Measurements from ENCODE around the gene AFP. TPM values are rescaled to one million over a fixed set of nuclear protein-coding genes. Genes with fewer than 3 reads are reported as not detected.

AFP gene
- total and polyA plus RNA-seq, 4 experiments from 2014 or later, result not detected

DNA sequence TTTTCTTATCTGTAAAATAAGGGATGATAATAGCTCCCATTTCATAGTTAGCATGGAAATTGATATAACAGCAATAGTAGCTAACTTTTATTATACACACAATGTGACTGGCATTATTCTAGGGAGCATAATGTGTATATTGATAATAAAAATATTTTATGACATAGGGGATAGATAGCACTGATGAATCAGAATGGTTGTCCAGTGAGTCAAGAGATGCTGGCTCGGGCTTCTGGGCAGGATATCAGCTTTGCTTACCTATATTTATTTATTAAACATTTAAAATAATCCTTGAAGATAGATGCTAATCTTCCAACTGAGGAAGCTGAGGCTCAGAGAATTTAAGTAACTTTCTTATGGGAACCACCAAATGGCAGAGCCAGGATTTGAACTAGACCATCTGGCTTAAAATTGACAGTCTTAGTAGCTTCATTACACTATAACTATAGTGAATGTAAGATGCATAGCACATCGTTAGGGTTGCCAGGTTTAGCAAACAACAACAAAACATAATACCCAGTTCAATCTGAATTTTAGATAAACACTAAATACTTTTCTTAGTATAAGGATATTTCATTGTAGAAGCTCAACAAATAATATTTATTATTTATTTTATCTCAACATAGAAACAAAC lies 2.7 kb downstream of the AFP start:
- H3K36me3 Mint-ChIP-seq, result no peaks in the 10 kb centered on the region

GRCh38 chr4:73439445-73439844 lies 3.4 kb downstream of the AFP start:
- Histone ChIP-seq H3K4me3 (ENCODE audit: low read length in 2 of 2) (no peak overlapping the region), H3K4me1 (ENCODE audit: insufficient read depth, low read length) (no peaks in the 10 kb centered on the region), H3K27me3 (ENCODE audit: insufficient read depth, low read length) (peaks cover 5% of the 10 kb centered on the region), H3K36me3 (ENCODE audit: insufficient read depth, low read length) (no peaks in the 10 kb centered on the region), H3K9me3 (ENCODE audit: control insufficient read depth in 1 of 2, low read length in 2 of 2) (no peaks in the 10 kb centered on the region), H3K27ac (ENCODE audit: low read depth, low read length) (no peak overlapping the region)
- DNase-seq, result no peak
- no peaks in the 10 kb centered on the region for H3K36me3 Mint-ChIP-seq
- no peak overlapping the region for H3K4me3 Mint-ChIP-seq
- no peak overlapping the region for H3K27ac Mint-ChIP-seq
- no peaks in the 10 kb centered on the region for H3K4me1 Mint-ChIP-seq
- H3K9me3 Mint-ChIP-seq, result no peaks in the 10 kb centered on the region
- CTCF ChIA-PET (ENCODE audit: partially characterized antibody), result no interaction called here
- intact Hi-C loops (cut with micrococcal nuclease), result no loop called here
- POLR2A ChIA-PET (ENCODE audit: partially characterized antibody), result no interaction called here
- H3K27me3 Mint-ChIP-seq, result peaks cover 3 to 5% of the 10 kb centered on the region in 2 donors

More for the DNA sequence above, 2.7 kb downstream of the AFP start:
- Histone ChIP-seq H3K9me3 (ENCODE audit: control insufficient read depth in 1 of 2, low read length in 2 of 2) (no peaks in the 10 kb centered on the region), H3K27ac (ENCODE audit: low read depth, low read length) (no peak overlapping the region), H3K36me3 (ENCODE audit: insufficient read depth, low read length) (no peaks in the 10 kb centered on the region), H3K27me3 (ENCODE audit: insufficient read depth, low read length) (peaks cover 5% of the 10 kb centered on the region), H3K4me1 (ENCODE audit: insufficient read depth, low read length) (no peaks in the 10 kb centered on the region), H3K4me3 (ENCODE audit: low read length in 2 of 2) (no peak overlapping the region)
- Mint-ChIP-seq H3K4me1 (no peaks in the 10 kb centered on the region), H3K4me3 (no peak overlapping the region), H3K27ac (no peak overlapping the region), H3K9me3 (no peaks in the 10 kb centered on the region), H3K27me3 (peaks cover 3 to 5% of the 10 kb centered on the region in 2 donors)
- ChIA-PET POLR2A (ENCODE audit: partially characterized antibody) (no interaction called here), CTCF (ENCODE audit: partially characterized antibody) (interaction anchor here (1.1 to 1.4 kb wide), 2 partner anchors 10 to 14 kb away, joined by 3 read pairs; no protein-coding TSS in a partner anchor)
- DNase-seq, result no peak
- intact Hi-C loops (cut with micrococcal nuclease), result no loop called here

DNA sequence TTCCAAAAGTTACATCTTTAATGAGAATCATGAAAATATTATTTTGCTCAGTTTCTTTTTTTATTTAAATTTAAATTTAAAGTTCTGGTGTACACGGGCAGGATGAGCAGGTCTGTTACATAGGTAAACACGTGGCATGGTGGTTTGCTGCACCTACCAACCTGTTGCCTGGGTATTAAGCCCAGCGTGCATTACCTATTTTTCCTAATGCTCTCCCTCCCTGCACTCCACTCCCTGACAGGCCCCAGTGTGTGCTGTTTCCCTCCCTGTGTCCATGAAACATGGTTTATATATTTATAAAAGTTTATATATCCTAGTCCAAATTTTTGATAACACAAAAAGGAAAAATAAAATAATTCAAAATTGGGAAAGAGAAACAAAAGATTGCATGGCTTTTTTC lies 4.0 kb downstream of the AFP start:
- Histone ChIP-seq H3K27ac (ENCODE audit: low read depth, low read length) (no peak overlapping the region), H3K9me3 (ENCODE audit: control insufficient read depth in 1 of 2, low read length in 2 of 2) (no peaks in the 10 kb centered on the region), H3K36me3 (ENCODE audit: insufficient read depth, low read length) (no peaks in the 10 kb centered on the region), H3K4me1 (ENCODE audit: insufficient read depth, low read length) (no peaks in the 10 kb centered on the region), H3K4me3 (ENCODE audit: low read length in 2 of 2) (no peak overlapping the region), H3K27me3 (ENCODE audit: insufficient read depth, low read length) (peaks cover 5% of the 10 kb centered on the region)
- POLR2A ChIA-PET (ENCODE audit: partially characterized antibody), result no interaction called here
- H3K9me3 Mint-ChIP-seq, result no peaks in the 10 kb centered on the region
- no peaks in the 10 kb centered on the region for H3K36me3 Mint-ChIP-seq
- peaks cover 3 to 5% of the 10 kb centered on the region in 2 donors for H3K27me3 Mint-ChIP-seq
- CTCF ChIA-PET (ENCODE audit: partially characterized antibody), result no interaction called here
- intact Hi-C loops (cut with micrococcal nuclease), result no loop called here
- H3K4me3 Mint-ChIP-seq, result no peak overlapping the region
- no peak overlapping the region for H3K27ac Mint-ChIP-seq
- DNase-seq, result no peak
- H3K4me1 Mint-ChIP-seq, result no peaks in the 10 kb centered on the region

DNA sequence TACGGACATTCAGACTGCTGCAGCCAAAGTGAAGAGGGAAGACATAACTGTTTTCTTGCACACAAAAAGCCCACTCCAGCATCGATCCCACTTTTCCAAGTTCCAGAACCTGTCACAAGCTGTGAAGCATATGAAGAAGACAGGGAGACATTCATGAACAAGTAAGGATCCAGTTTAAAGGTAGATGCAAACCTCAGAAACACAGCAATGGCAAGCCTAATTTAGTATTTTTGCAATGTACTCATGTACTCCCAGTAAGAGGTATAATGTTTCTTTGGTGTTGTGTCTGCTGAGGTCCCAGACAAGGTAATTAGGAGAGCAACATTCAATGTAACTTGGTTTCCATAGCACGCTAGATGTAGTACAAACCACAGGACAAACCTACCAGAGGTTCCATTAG lies 4.6 kb downstream of the AFP start:
- Histone ChIP-seq H3K27ac (ENCODE audit: low read depth, low read length) (no peak overlapping the region), H3K4me1 (ENCODE audit: insufficient read depth, low read length) (no peaks in the 10 kb centered on the region), H3K9me3 (ENCODE audit: control insufficient read depth in 1 of 2, low read length in 2 of 2) (no peaks in the 10 kb centered on the region), H3K36me3 (ENCODE audit: insufficient read depth, low read length) (no peaks in the 10 kb centered on the region), H3K4me3 (ENCODE audit: low read length in 2 of 2) (no peak overlapping the region), H3K27me3 (ENCODE audit: insufficient read depth, low read length) (peaks cover under 1% of the 10 kb centered on the region)
- ChIA-PET POLR2A (ENCODE audit: partially characterized antibody) (no interaction called here), CTCF (ENCODE audit: partially characterized antibody) (no interaction called here)
- Mint-ChIP-seq H3K36me3 (no peaks in the 10 kb centered on the region), H3K4me3 (no peak overlapping the region), H3K27me3 (peaks cover 3 to 5% of the 10 kb centered on the region in 2 donors), H3K9me3 (no peaks in the 10 kb centered on the region), H3K27ac (no peak overlapping the region), H3K4me1 (no peaks in the 10 kb centered on the region)
- no peak for DNase-seq
- intact Hi-C loops (cut with micrococcal nuclease), result no loop called here

GRCh38 chr4:73442275-73442674 lies 6.3 kb downstream of the AFP start:
- intact Hi-C loops (cut with micrococcal nuclease), result no loop called here
- CTCF ChIA-PET (ENCODE audit: partially characterized antibody), result no interaction called here

GRCh38 chr4:73443224-73443623 lies 7.2 kb downstream of the AFP start:
- H3K36me3 ChIP-seq (ENCODE audit: insufficient read depth, low read length), result no peaks in the 10 kb centered on the region
- no peak overlapping the region for H3K27ac Mint-ChIP-seq
- H3K9me3 ChIP-seq (ENCODE audit: control insufficient read depth in 1 of 2, low read length in 2 of 2), result no peaks in the 10 kb centered on the region
- ChIA-PET CTCF (ENCODE audit: partially characterized antibody) (no interaction called here), POLR2A (ENCODE audit: partially characterized antibody) (no interaction called here)
- H3K4me1 Mint-ChIP-seq, result no peaks in the 10 kb centered on the region
- H3K27me3 Mint-ChIP-seq, result peaks cover 4 to 11% of the 10 kb centered on the region in 2 donors
- no peaks in the 10 kb centered on the region for H3K36me3 Mint-ChIP-seq
- DNase-seq, result no peak
- H3K4me3 ChIP-seq (ENCODE audit: low read length in 2 of 2), result no peak overlapping the region
- H3K9me3 Mint-ChIP-seq, result no peaks in the 10 kb centered on the region
- intact Hi-C loops (cut with micrococcal nuclease), result no loop called here
- no peak overlapping the region for H3K4me3 Mint-ChIP-seq
- H3K4me1 ChIP-seq (ENCODE audit: insufficient read depth, low read length), result no peaks in the 10 kb centered on the region
- no peak overlapping the region for H3K27ac ChIP-seq (ENCODE audit: low read depth, low read length)
- no peaks in the 10 kb centered on the region for H3K27me3 ChIP-seq (ENCODE audit: insufficient read depth, low read length)

More at GRCh38 chr4:73442275-73442674, 6.3 kb downstream of the AFP start:
- Mint-ChIP-seq H3K27ac (no peak overlapping the region), H3K4me3 (no peak overlapping the region), H3K4me1 (no peaks in the 10 kb centered on the region), H3K27me3 (peaks cover 4 to 6% of the 10 kb centered on the region in 2 donors), H3K36me3 (no peaks in the 10 kb centered on the region), H3K9me3 (no peaks in the 10 kb centered on the region)
- H3K4me1 ChIP-seq (ENCODE audit: insufficient read depth, low read length), result no peaks in the 10 kb centered on the region
- no peak overlapping the region for H3K4me3 ChIP-seq (ENCODE audit: low read length in 2 of 2)
- H3K27ac ChIP-seq (ENCODE audit: low read depth, low read length), result no peak overlapping the region
- no peaks in the 10 kb centered on the region for H3K9me3 ChIP-seq (ENCODE audit: control insufficient read depth in 1 of 2, low read length in 2 of 2)
- POLR2A ChIA-PET (ENCODE audit: partially characterized antibody), result no interaction called here
- DNase-seq, result no peak
- no peaks in the 10 kb centered on the region for H3K36me3 ChIP-seq (ENCODE audit: insufficient read depth, low read length)
- no peaks in the 10 kb centered on the region for H3K27me3 ChIP-seq (ENCODE audit: insufficient read depth, low read length)

- H3K9me3 Mint-ChIP-seq, result no peaks in the 10 kb centered on the region
- Histone ChIP-seq H3K27me3 (ENCODE audit: insufficient read depth, low read length) (no peaks in the 10 kb centered on the region), H3K36me3 (ENCODE audit: insufficient read depth, low read length) (no peaks in the 10 kb centered on the region), H3K27ac (ENCODE audit: low read depth, low read length) (no peak overlapping the region), H3K4me1 (ENCODE audit: insufficient read depth, low read length) (no peaks in the 10 kb centered on the region), H3K9me3 (ENCODE audit: control insufficient read depth in 1 of 2, low read length in 2 of 2) (no peaks in the 10 kb centered on the region), H3K4me3 (ENCODE audit: low read length in 2 of 2) (no peak overlapping the region)
- no peak overlapping the region for H3K4me3 Mint-ChIP-seq
- no peak for DNase-seq
- no peaks in the 10 kb centered on the region for H3K36me3 Mint-ChIP-seq
- POLR2A ChIA-PET (ENCODE audit: partially characterized antibody), result no interaction called here
- H3K4me1 Mint-ChIP-seq, result no peaks in the 10 kb centered on the region
- CTCF ChIA-PET (ENCODE audit: partially characterized antibody), result interaction anchor here (0.7 to 1.2 kb wide), 3 partner anchors 9 to 21 kb away, joined by 3 to 4 read pairs (median 3); no protein-coding TSS in a partner anchor
- intact Hi-C loops (cut with micrococcal nuclease), result loop anchor here (1.0 to 5.0 kb wide), 2 partner anchors 133 to 743 kb away; no protein-coding TSS in a partner anchor
- H3K27ac Mint-ChIP-seq, result peak overlapping the region in 1 of 7 donors; percentile 37
- peaks cover 6 to 11% of the 10 kb centered on the region in 2 donors for H3K27me3 Mint-ChIP-seq
Measured at GRCh38 chr4:73445383-73446335, 9.6 kb downstream of the AFP start.
